ENCODE data around the gene FAM228B.

GRCh38 chr2:24162494-24162893 is 39.2 kb downstream of the FAM228B start:
- TF ChIP-seq SP1 (IDR thresholded peaks at IDR 0.05) (no peak), TARDBP (IDR thresholded peaks at IDR 0.05) (no peak), FOXM1 (IDR thresholded peaks at IDR 0.05; ENCODE audit: borderline replicate concordance) (no peak), CTBP1 (IDR thresholded peaks at IDR 0.05; ENCODE audit: borderline replicate concordance) (no peak), ELF4 (IDR thresholded peaks at IDR 0.05) (no peak), HDGF (IDR thresholded peaks at IDR 0.05; ENCODE audit: borderline replicate concordance) (no peak), FOXK2 (IDR thresholded peaks at IDR 0.05) (no peak), BHLHE40 (IDR thresholded peaks at IDR 0.05; ENCODE audit: borderline replicate concordance) (no peak), ARNT (IDR thresholded peaks at IDR 0.05) (no peak), FOXA1 (IDR thresholded peaks at IDR 0.05) (no peak), LEF1 (IDR thresholded peaks at IDR 0.05; ENCODE audit: borderline replicate concordance) (no peak), PKNOX1 (IDR thresholded peaks at IDR 0.05) (no peak), SUZ12 (IDR thresholded peaks at IDR 0.05) (no peak)

All from HEK293T (cell line).